ENCODE data around the gene DCDC1.

Gene DCDC1

GRCh38 chr11:31092638-31093037 is 276.9 kb downstream of the DCDC1 start:
- no peak for DNase-seq

GRCh38 chr11:31089117-31089516 is 280.4 kb downstream of the DCDC1 start:
- DNase-seq, result no peak

- no peak for DNase-seq
Measured at GRCh38 chr11:31069447-31070205, 299.9 kb downstream of the DCDC1 start.

- no peak for DNase-seq
Measured at GRCh38 chr11:31060880-31061279, 308.7 kb downstream of the DCDC1 start.

GRCh38 chr11:31059529-31059928 is 310.0 kb downstream of the DCDC1 start:
- DNase-seq, result no peak

GRCh38 chr11:31050061-31050765 is 319.3 kb downstream of the DCDC1 start:
- no peak for DNase-seq

- DNase-seq, result no peak
Measured at GRCh38 chr11:31045335-31045734, 324.2 kb downstream of the DCDC1 start.

GRCh38 chr11:31030138-31030792 is 339.3 kb downstream of the DCDC1 start:
- DNase-seq, result no peak

- no peak for DNase-seq
Measured at GRCh38 chr11:31026315-31026714, 343.2 kb downstream of the DCDC1 start.

GRCh38 chr11:31022080-31022479 is 347.5 kb downstream of the DCDC1 start:
- no peak for DNase-seq

- DNase-seq, result no peak
Measured at GRCh38 chr11:31019786-31020185, 349.8 kb downstream of the DCDC1 start.

GRCh38 chr11:31005202-31005601 is 364.3 kb downstream of the DCDC1 start:
- no peak for DNase-seq

- DNase-seq, result no peak
Measured at GRCh38 chr11:31001427-31001826, 368.1 kb downstream of the DCDC1 start.

- DNase-seq, result no peak
Measured at GRCh38 chr11:31000381-31000780, 369.2 kb downstream of the DCDC1 start.

- no peak for DNase-seq
Measured at GRCh38 chr11:30992513-30992849, 377.1 kb downstream of the DCDC1 start.

- no peak for DNase-seq
Measured at GRCh38 chr11:30991802-30992512, 377.6 kb downstream of the DCDC1 start.

- DNase-seq, result no peak
Measured at GRCh38 chr11:30991376-30991775, 378.2 kb downstream of the DCDC1 start.

- no peak for DNase-seq
Measured at GRCh38 chr11:30990625-30991296, 378.8 kb downstream of the DCDC1 start.

GRCh38 chr11:30987819-30988218 is 381.7 kb downstream of the DCDC1 start:
- DNase-seq, result no peak

- no peak for DNase-seq
Measured at GRCh38 chr11:30985536-30985935, 384.0 kb downstream of the DCDC1 start.

GRCh38 chr11:30984827-30985226 is 384.7 kb downstream of the DCDC1 start:
- no peak for DNase-seq

GRCh38 chr11:30984442-30984816 is 385.1 kb downstream of the DCDC1 start:
- DNase-seq, result no peak

All from CD4-positive, alpha-beta T cell treated with Interleukin-6 for 4 hours (primary cell).